HG02610 (cell line): ENCODE data around the gene RBBP8.
"Not testable (repeated sequence)": the region's sequence is repeated elsewhere in the genome, so short reads cannot be mapped to it uniquely, and the experiment has no call there.

Experiments
- ATAC-seq: cut with Tn5 transposase; IDR thresholded peaks from one replicate; pipeline ENCODE4 v1.9.1; 2021; ENCODE audit warnings: mild to moderate bottlenecking, moderate library complexity; ENCODE audit not compliant: unreplicated experiment

RBBP8 gene

GRCh38 chr18:22939649-22940048 is 6.5 kb downstream of the RBBP8 start:
- no peak for ATAC-seq

GRCh38 chr18:22943847-22944246 is 10.7 kb downstream of the RBBP8 start:
- ATAC-seq: no peak

GRCh38 chr18:22946217-22946616 is 13.1 kb downstream of the RBBP8 start:
- peak; percentile 44 for ATAC-seq

- ATAC-seq: no peak
Observed at GRCh38 chr18:22946846-22947245, 13.7 kb downstream of the RBBP8 start.

- ATAC-seq: no peak
Observed at GRCh38 chr18:22951823-22952222, 18.7 kb downstream of the RBBP8 start.

GRCh38 chr18:22952525-22952924 is 19.4 kb downstream of the RBBP8 start:
- no peak for ATAC-seq

GRCh38 chr18:22953982-22954381 is 20.9 kb downstream of the RBBP8 start:
- ATAC-seq: not testable (repeated sequence)

GRCh38 chr18:22956226-22956625 is 23.1 kb downstream of the RBBP8 start:
- no peak for ATAC-seq

- no peak for ATAC-seq
Observed at GRCh38 chr18:22961156-22961555, 28.0 kb downstream of the RBBP8 start.

GRCh38 chr18:22962004-22962403 is 28.9 kb downstream of the RBBP8 start:
- no peak for ATAC-seq

- ATAC-seq: no peak
Observed at GRCh38 chr18:22964116-22964515, 31.0 kb downstream of the RBBP8 start.

- no peak for ATAC-seq
Observed at GRCh38 chr18:22964722-22965121, 31.6 kb downstream of the RBBP8 start.

GRCh38 chr18:22971038-22971437 is 37.9 kb downstream of the RBBP8 start:
- no peak for ATAC-seq

GRCh38 chr18:22974001-22974400 is 40.9 kb downstream of the RBBP8 start:
- ATAC-seq: no peak

- ATAC-seq: no peak
Observed at GRCh38 chr18:22974707-22975106, 41.6 kb downstream of the RBBP8 start.

GRCh38 chr18:22975508-22975907 is 42.4 kb downstream of the RBBP8 start:
- ATAC-seq: no peak

GRCh38 chr18:22977847-22978701 is 44.9 kb downstream of the RBBP8 start:
- peak; percentile 70 for ATAC-seq

GRCh38 chr18:22980394-22980793 is 47.3 kb downstream of the RBBP8 start:
- no peak for ATAC-seq

- no peak for ATAC-seq
Observed at GRCh38 chr18:22981274-22982133, 48.4 kb downstream of the RBBP8 start.

GRCh38 chr18:22983175-22983574 is 50.0 kb downstream of the RBBP8 start:
- ATAC-seq: no peak

GRCh38 chr18:22985250-22985649 is 52.1 kb downstream of the RBBP8 start:
- no peak for ATAC-seq
